D721Med (cell line): ENCODE measurements around the gene HMGN3.

Source experiments
- DNase-seq: peaks from one replicate; pipeline ENCODE4 v3.0.0; 2011; ENCODE audit warnings: low spot score; ENCODE audit not compliant: insufficient read length
- FAIRE-seq: peaks from 2 replicates; lab custom pipeline; 2011; peaks lifted over from hg19 to GRCh38; lab: Jason Lieb, UNC
- TF ChIP-seq, protein P1 (sequence below): IDR thresholded peaks from 2 replicates; pipeline ENCODE4 v1.5.1; 2012; ENCODE audit warnings: mild to moderate bottlenecking, control low read depth; ENCODE audit not compliant: insufficient read depth; ENCODE audit errors: missing control alignments

Gene HMGN3

DNA sequence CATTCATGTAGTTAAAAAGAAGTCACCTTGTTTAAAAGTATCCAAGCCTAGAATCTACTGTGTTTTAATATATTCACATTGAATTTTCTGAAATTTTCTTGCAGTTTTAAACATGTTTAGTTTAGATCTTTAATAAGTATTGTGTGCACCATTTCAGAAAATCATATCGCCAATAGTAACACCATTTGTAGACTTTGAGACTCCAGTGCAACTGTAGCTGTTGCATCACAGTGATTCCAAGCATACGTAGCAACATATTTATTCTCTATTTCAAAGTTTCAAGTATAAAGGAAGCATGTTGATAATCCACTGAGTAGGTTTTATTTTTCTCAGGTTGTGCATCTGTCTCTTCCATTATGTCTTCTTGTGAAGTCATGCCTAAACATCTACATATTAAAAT, 46.4 kb downstream of the HMGN3 start:
- no peak for FAIRE-seq

DNA sequence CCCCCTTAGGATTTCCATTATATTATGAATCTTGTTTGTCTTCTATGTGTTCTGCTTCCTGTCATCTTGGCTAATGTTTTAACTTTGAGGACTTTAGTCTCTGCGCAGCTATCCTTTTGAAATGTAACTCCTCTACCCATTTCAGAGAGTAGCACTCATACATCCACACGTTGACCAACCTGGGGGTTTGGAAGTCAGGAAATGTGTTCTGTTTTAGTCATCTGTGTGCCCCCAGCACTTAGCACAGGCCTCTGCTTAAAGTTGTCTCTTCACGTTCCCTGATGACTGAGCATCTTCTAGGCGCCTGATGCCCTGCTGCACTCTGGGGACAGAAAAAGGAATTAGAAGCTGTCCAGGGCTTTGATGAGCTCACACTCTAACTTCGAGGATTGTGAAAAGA, 47.9 kb downstream of the HMGN3 start:
- no peak for DNase-seq
- FAIRE-seq = no peak
- TF ChIP-seq, protein P1, sequence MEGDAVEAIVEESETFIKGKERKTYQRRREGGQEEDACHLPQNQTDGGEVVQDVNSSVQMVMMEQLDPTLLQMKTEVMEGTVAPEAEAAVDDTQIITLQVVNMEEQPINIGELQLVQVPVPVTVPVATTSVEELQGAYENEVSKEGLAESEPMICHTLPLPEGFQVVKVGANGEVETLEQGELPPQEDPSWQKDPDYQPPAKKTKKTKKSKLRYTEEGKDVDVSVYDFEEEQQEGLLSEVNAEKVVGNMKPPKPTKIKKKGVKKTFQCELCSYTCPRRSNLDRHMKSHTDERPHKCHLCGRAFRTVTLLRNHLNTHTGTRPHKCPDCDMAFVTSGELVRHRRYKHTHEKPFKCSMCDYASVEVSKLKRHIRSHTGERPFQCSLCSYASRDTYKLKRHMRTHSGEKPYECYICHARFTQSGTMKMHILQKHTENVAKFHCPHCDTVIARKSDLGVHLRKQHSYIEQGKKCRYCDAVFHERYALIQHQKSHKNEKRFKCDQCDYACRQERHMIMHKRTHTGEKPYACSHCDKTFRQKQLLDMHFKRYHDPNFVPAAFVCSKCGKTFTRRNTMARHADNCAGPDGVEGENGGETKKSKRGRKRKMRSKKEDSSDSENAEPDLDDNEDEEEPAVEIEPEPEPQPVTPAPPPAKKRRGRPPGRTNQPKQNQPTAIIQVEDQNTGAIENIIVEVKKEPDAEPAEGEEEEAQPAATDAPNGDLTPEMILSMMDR = no peak

More for the DNA sequence above, 46.4 kb downstream of the HMGN3 start:
- TF ChIP-seq, protein P1 = no peak
- DNase-seq = no peak

- FAIRE-seq (no peak), DNase-seq (no peak)
- TF ChIP-seq, protein P1 = no peak
Measured at GRCh38 chr6:79184641-79185040, 49.8 kb downstream of the HMGN3 start.

DNA sequence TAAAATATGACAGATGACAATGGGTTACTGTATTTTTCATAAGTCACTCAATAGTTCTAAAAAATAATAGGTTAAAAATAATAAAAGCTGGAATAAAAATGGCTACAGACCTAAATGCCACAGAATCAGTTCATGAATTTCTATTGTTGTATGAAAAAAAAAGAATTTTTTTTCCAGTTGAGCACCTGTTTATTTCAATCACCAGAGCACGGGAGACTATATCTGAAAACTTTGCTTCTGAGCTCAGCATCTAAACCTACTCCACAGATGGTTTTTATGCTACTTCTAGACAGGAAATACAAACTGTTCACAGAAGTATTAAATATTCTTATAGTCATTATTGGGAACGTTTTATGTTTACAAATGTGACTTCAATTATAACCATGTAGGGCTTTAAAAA, 50.4 kb downstream of the HMGN3 start:
- no peak for FAIRE-seq

DNA sequence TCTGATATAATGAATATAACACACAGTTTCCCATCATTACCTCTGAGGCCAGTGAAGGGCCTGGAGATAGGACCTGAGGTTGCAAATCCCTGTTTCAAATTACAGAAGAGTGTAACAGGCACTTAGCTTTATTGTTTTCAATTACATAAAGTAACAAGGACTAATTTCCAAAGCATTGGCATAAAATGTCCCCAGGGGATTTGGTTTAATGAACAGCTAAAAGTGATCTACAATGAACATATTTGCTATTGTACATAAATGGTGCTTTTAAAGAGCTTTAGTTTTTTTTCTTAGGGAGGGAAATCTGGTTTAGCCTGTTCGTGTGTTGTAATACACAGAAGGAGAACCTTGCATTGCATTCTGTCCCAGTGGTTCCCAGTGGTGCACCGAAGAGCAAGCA, 54.4 kb downstream of the HMGN3 start:
- TF ChIP-seq, protein P1 = no peak
- DNase-seq (no peak), FAIRE-seq (no peak)

More for the DNA sequence above, 50.4 kb downstream of the HMGN3 start:
- DNase-seq = no peak
- TF ChIP-seq, protein P1 = no peak

- DNase-seq (no peak), FAIRE-seq (no peak)
- TF ChIP-seq, protein P1 = no peak
Measured at GRCh38 chr6:79173378-79173777, 61.1 kb downstream of the HMGN3 start.

DNA sequence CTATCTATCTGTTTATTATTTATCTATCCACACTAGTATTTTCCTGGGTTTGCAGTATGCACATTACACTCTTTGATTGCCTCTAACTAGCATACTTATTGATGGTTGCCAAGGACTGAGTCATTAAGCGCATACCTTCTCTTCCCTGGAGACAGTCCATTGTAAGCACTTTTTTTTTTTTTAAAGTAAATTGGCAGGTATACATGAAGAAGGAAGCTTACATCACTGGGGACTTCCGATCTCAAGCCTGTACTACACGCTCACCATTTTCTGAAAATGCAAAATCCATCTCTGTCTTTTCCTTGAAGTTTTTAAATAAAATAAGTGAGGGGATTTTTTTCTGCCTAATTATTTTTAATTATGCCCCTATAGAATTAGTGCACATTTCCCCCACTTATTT, 63.5 kb downstream of the HMGN3 start:
- TF ChIP-seq, protein P1 = no peak
- FAIRE-seq (no peak), DNase-seq (no peak)
